ENCODE data around the gene THPO. TPM values are rescaled to one million over a fixed set of nuclear protein-coding genes. Genes with fewer than 3 reads are reported as not detected.

THPO gene
- total and polyA plus RNA-seq, 9 of the 15 experiments (the other 6 are each of a cell fraction or from before 2014, with no cell fraction given) = 0.11 to 1.1 (median 0.35) TPM; not detected in 1

- TF ChIP-seq ZBTB11 (CRISPR knock-in tag; IDR thresholded peaks at IDR 0.05) = peak; percentile 46 to 92 (median 51); a peak in 4 of 6 replicates
- no peak for TF ChIP-seq ZKSCAN1 (IDR thresholded peaks at IDR 0.05; ENCODE audit: low read depth, low read length)
- no peak for TF ChIP-seq ZFP1 (CRISPR knock-in tag; IDR thresholded peaks at IDR 0.05)
- TF ChIP-seq ARID3B (CRISPR knock-in tag; IDR thresholded peaks at IDR 0.05; ENCODE audit: borderline replicate concordance) = no peak
- TF ChIP-seq ZBTB7A (IDR thresholded peaks at IDR 0.05; ENCODE audit: borderline replicate concordance, control insufficient read depth, low read depth, low read length) = peak; percentile 87; the same call in 1 of the 2 replicates
- TF ChIP-seq HBP1 (CRISPR knock-in tag; IDR thresholded peaks at IDR 0.05) = peak; percentile 23; the same call in 1 of the 2 replicates
- peak; percentile 90 for TF ChIP-seq SUPT5H (IDR thresholded peaks at IDR 0.05)
- TF ChIP-seq HINFP (tag; conservative IDR thresholded peaks at IDR 0.05; ENCODE audit: low read depth) = no peak
- no peak for TF ChIP-seq LARP7 (IDR thresholded peaks at IDR 0.05)
- no peak for TF ChIP-seq PATZ1 (CRISPR knock-in tag; IDR thresholded peaks at IDR 0.05; ENCODE audit: borderline replicate concordance)
- TF ChIP-seq HNRNPUL1 (IDR thresholded peaks at IDR 0.05; ENCODE audit: low read length) = no peak
- no peak for TF ChIP-seq RAD51 (IDR thresholded peaks at IDR 0.05; ENCODE audit: borderline replicate concordance, low read depth)
- peak in 1 of 2 experiments; percentile 75; a peak in 1 of 4 replicates for TF ChIP-seq ARNT (IDR thresholded peaks at IDR 0.05)
- TF ChIP-seq CCNT2 (IDR thresholded peaks at IDR 0.05; ENCODE audit: borderline replicate concordance, extremely low read depth, insufficient read length, low read depth, low read length) = peak; percentile 87
These were observed 15.1 kb downstream of the THPO start (continued) for GRCh38 chr3:184362668-184363546.

All from K562 (cell line).